Parathyroid adenoma (tissue), 2 donors: ENCODE results near the gene DOCK4.

Experiments
- H2AFZ ChIP-seq: fragments of 300-600 bp; sonication (generic); one replicate; pipeline ENCODE4 v1.7.0; 2017; ENCODE audit warnings: antibody characterized with exemption, mild to moderate bottlenecking
- H3K27ac ChIP-seq: fragments of 300-600 bp; sonication (generic); one replicate; pipeline ENCODE4 v1.7.0; 2017
- H3K27me3 ChIP-seq: fragments of 300-600 bp; sonication (generic); one replicate; pipeline ENCODE4 v1.7.0; 2017; ENCODE audit warnings: low read length; ENCODE audit not compliant: control insufficient read depth, insufficient read depth
- H3K36me3 ChIP-seq: fragments of 300-600 bp; sonication (generic); one replicate; pipeline ENCODE4 v1.7.0; 2017; ENCODE audit warnings: low read length; ENCODE audit not compliant: control insufficient read depth, insufficient read depth
- H3K4me1 ChIP-seq: fragments of 300-600 bp; sonication (generic); one replicate; pipeline ENCODE4 v1.7.0; 2017; ENCODE audit warnings: control low read depth
- H3K4me2 ChIP-seq: fragments of 300-600 bp; sonication (generic); one replicate; pipeline ENCODE4 v1.7.0; 2017; ENCODE audit warnings: low read length
- H3K4me3 ChIP-seq: fragments of 300-600 bp; sonication (generic); one replicate; pipeline ENCODE4 v1.7.0; 2017; ENCODE audit warnings: low read depth, low read length
- H3K79me2 ChIP-seq: fragments of 300-600 bp; sonication (generic); one replicate; pipeline ENCODE4 v1.7.0; 2017; ENCODE audit warnings: control low read depth
- H3K9ac ChIP-seq: fragments of 300-600 bp; sonication (generic); one replicate; pipeline ENCODE4 v1.7.0; 2017; ENCODE audit warnings: mild to moderate bottlenecking
- H3K9me3 ChIP-seq: fragments of 300-600 bp; sonication (generic); one replicate; pipeline ENCODE4 v1.7.0; 2017; ENCODE audit warnings: low read length; ENCODE audit not compliant: control insufficient read depth
- TF ChIP-seq, protein P1 (sequence below): fragments of 300-600 bp; sonication (generic); IDR thresholded peaks from one replicate; pipeline ENCODE4 v1.7.0; 2017; ENCODE audit warnings: antibody characterized with exemption, mild to moderate bottlenecking
- donor health status: primary hyperparathyroidism.

DOCK4 gene

GRCh38 chr7:111864291-111864976 lies 341.8 kb downstream of the DOCK4 start:
- no peak overlapping the region for H3K4me2 ChIP-seq
- no peaks in the 10 kb centered on the region for H3K36me3 ChIP-seq
- H2AFZ ChIP-seq = no peak overlapping the region
- no peak overlapping the region for H3K4me3 ChIP-seq
- peaks cover 3% of the 10 kb centered on the region for H3K4me1 ChIP-seq
- TF ChIP-seq, protein P1, sequence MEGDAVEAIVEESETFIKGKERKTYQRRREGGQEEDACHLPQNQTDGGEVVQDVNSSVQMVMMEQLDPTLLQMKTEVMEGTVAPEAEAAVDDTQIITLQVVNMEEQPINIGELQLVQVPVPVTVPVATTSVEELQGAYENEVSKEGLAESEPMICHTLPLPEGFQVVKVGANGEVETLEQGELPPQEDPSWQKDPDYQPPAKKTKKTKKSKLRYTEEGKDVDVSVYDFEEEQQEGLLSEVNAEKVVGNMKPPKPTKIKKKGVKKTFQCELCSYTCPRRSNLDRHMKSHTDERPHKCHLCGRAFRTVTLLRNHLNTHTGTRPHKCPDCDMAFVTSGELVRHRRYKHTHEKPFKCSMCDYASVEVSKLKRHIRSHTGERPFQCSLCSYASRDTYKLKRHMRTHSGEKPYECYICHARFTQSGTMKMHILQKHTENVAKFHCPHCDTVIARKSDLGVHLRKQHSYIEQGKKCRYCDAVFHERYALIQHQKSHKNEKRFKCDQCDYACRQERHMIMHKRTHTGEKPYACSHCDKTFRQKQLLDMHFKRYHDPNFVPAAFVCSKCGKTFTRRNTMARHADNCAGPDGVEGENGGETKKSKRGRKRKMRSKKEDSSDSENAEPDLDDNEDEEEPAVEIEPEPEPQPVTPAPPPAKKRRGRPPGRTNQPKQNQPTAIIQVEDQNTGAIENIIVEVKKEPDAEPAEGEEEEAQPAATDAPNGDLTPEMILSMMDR = no peak
- H3K27ac ChIP-seq = no peak overlapping the region
- H3K9ac ChIP-seq = no peak overlapping the region
- H3K27me3 ChIP-seq = no peaks in the 10 kb centered on the region
- H3K79me2 ChIP-seq = no peaks in the 10 kb centered on the region
- no peaks in the 10 kb centered on the region for H3K9me3 ChIP-seq

GRCh38 chr7:111863269-111863668 lies 342.9 kb downstream of the DOCK4 start:
- no peak overlapping the region for H3K4me3 ChIP-seq
- no peak overlapping the region for H3K9ac ChIP-seq
- TF ChIP-seq, protein P1 = no peak
- no peaks in the 10 kb centered on the region for H3K9me3 ChIP-seq
- no peak overlapping the region for H2AFZ ChIP-seq
- no peaks in the 10 kb centered on the region for H3K79me2 ChIP-seq
- no peaks in the 10 kb centered on the region for H3K36me3 ChIP-seq
- no peaks in the 10 kb centered on the region for H3K27me3 ChIP-seq
- H3K4me2 ChIP-seq = no peak overlapping the region
- H3K27ac ChIP-seq = no peak overlapping the region
- peaks cover 3% of the 10 kb centered on the region for H3K4me1 ChIP-seq

GRCh38 chr7:111860248-111860647 lies 346.0 kb downstream of the DOCK4 start:
- TF ChIP-seq, protein P1 = no peak

DNA sequence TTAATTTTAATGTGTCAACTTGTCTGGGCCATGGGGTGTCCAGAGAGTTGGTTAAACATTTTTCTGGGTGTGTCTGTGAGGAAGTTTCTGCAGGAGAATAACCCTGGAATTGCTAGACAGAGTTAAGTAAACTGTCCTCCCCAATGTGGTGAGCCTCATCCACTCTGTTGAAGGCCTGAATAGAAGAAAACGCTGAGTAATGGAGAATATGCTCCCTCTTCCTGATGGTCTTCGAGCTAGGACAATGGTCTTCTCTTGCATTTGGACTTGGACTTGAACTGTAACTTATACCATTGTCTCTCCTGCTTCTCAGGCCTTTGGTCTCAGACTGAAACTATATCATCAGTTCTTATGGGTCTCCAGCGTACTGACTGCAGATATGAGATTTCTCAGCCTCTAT lies 347.9 kb downstream of the DOCK4 start:
- H3K4me3 ChIP-seq = no peak overlapping the region
- TF ChIP-seq, protein P1 = no peak

More at GRCh38 chr7:111860248-111860647, 346.0 kb downstream of the DOCK4 start:
- H3K9me3 ChIP-seq = no peaks in the 10 kb centered on the region
- H3K79me2 ChIP-seq = no peaks in the 10 kb centered on the region
- H2AFZ ChIP-seq = no peak overlapping the region
- no peak overlapping the region for H3K9ac ChIP-seq
- H3K4me1 ChIP-seq = no peaks in the 10 kb centered on the region
- no peak overlapping the region for H3K4me2 ChIP-seq
- H3K36me3 ChIP-seq = no peaks in the 10 kb centered on the region
- H3K27ac ChIP-seq = no peak overlapping the region
- no peak overlapping the region for H3K4me3 ChIP-seq
- H3K27me3 ChIP-seq = no peaks in the 10 kb centered on the region

GRCh38 chr7:111855842-111856227 lies 350.4 kb downstream of the DOCK4 start:
- H3K27ac ChIP-seq = no peak overlapping the region
- TF ChIP-seq, protein P1 = no peak
- no peaks in the 10 kb centered on the region for H3K4me1 ChIP-seq
- H3K27me3 ChIP-seq = no peaks in the 10 kb centered on the region
- H3K4me2 ChIP-seq = no peak overlapping the region
- H3K9me3 ChIP-seq = no peaks in the 10 kb centered on the region
- H2AFZ ChIP-seq = no peak overlapping the region
- H3K4me3 ChIP-seq = no peak overlapping the region
- no peaks in the 10 kb centered on the region for H3K36me3 ChIP-seq
- H3K9ac ChIP-seq = no peak overlapping the region
- H3K79me2 ChIP-seq = no peaks in the 10 kb centered on the region

More for the DNA sequence above, 347.9 kb downstream of the DOCK4 start:
- H3K27ac ChIP-seq = no peak overlapping the region
- H3K27me3 ChIP-seq = no peaks in the 10 kb centered on the region
- H3K79me2 ChIP-seq = no peaks in the 10 kb centered on the region
- no peak overlapping the region for H3K9ac ChIP-seq
- H2AFZ ChIP-seq = no peak overlapping the region
- no peaks in the 10 kb centered on the region for H3K36me3 ChIP-seq
- no peaks in the 10 kb centered on the region for H3K9me3 ChIP-seq
- no peaks in the 10 kb centered on the region for H3K4me1 ChIP-seq
- no peak overlapping the region for H3K4me2 ChIP-seq
